ENCODE measurements around the gene MAP2. TPM values are rescaled to one million over a fixed set of nuclear protein-coding genes. Genes with fewer than 3 reads are reported as not detected.

The MAP2 gene
- total RNA-seq, 1 experiment from 2014 or later: 71.1 TPM

GRCh38 chr2:209671020-209671680, 247.3 kb downstream of the MAP2 start:
- H3K27ac ChIP-seq: no peak overlapping the region
- no TSS peak for BruUV-seq (replicated peaks)
- intact Hi-C loops (cut with micrococcal nuclease; ENCODE audit: unreplicated experiment): no loop called here
- H3K4me2 ChIP-seq: no peak overlapping the region
- ChIA-PET CTCF (no interaction called here), POLR2A (ENCODE audit: unreplicated experiment) (no interaction called here)
- H2AFZ ChIP-seq: no peak overlapping the region
- no peak for DNase-seq
- no peaks in the 10 kb centered on the region for H3K36me3 ChIP-seq (ENCODE audit: low read depth)
- no peaks in the 10 kb centered on the region for H3K27me3 ChIP-seq (ENCODE audit: insufficient read depth, low read depth)
- no peaks in the 10 kb centered on the region for H3K9me2 ChIP-seq (ENCODE audit: insufficient read depth)
- no peak for TF ChIP-seq CTCF (conservative IDR thresholded peaks at IDR 0.05)
- no peak for TF ChIP-seq EZH2 (IDR thresholded peaks at IDR 0.05; ENCODE audit: low read depth)
- no peaks in the 10 kb centered on the region for H3K79me2 ChIP-seq (ENCODE audit: low read depth)
- no peaks in the 10 kb centered on the region for H3K4me1 ChIP-seq (replicated peaks; ENCODE audit: insufficient read depth)
- no peak overlapping the region for H3K4me3 ChIP-seq
- no peaks in the 10 kb centered on the region for H4K20me1 ChIP-seq (ENCODE audit: insufficient read depth)
- no peaks in the 10 kb centered on the region for H3F3A ChIP-seq (ENCODE audit: insufficient read depth, low read depth)
- no peaks in the 10 kb centered on the region for H3K9me3 ChIP-seq (ENCODE audit: insufficient read depth, low read depth)

DNA sequence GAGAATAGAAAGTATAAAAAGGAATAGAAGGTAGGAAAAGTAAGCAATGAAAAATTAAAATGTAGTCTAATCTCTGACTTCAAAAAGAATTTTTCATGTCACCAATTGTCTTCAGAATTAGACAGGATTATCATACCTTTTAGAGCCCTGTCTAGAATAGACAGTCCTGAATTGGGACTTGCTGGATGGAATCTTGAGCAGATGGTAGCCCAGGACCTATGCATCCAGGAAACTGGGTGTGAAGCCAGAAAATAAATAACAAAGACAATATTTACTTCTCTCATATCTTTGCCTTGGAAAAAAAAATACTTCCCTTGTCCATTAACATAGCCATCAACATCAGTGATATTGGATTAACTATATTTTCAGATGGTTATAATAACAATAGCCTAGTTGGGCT, 250.0 kb downstream of the MAP2 start:
- intact Hi-C loops (cut with micrococcal nuclease; ENCODE audit: unreplicated experiment): no loop called here
- H3K9me2 ChIP-seq (ENCODE audit: insufficient read depth): no peaks in the 10 kb centered on the region
- no TSS peak for BruUV-seq (replicated peaks)
- no peaks in the 10 kb centered on the region for H3K36me3 ChIP-seq (ENCODE audit: low read depth)
- no peaks in the 10 kb centered on the region for H4K20me1 ChIP-seq (ENCODE audit: insufficient read depth)
- no peaks in the 10 kb centered on the region for H3F3A ChIP-seq (ENCODE audit: insufficient read depth, low read depth)
- no peak overlapping the region for H3K27ac ChIP-seq
- no peak overlapping the region for H3K4me3 ChIP-seq
- POLR2A ChIA-PET (ENCODE audit: unreplicated experiment): no interaction called here
- no peaks in the 10 kb centered on the region for H3K79me2 ChIP-seq (ENCODE audit: low read depth)
- no peaks in the 10 kb centered on the region for H3K27me3 ChIP-seq (ENCODE audit: insufficient read depth, low read depth)
- no peaks in the 10 kb centered on the region for H3K4me1 ChIP-seq (replicated peaks; ENCODE audit: insufficient read depth)
- H3K4me2 ChIP-seq: no peak overlapping the region
- CTCF ChIA-PET: no interaction called here
- no peak overlapping the region for H2AFZ ChIP-seq
- TF ChIP-seq CTCF (conservative IDR thresholded peaks at IDR 0.05) (no peak), EZH2 (IDR thresholded peaks at IDR 0.05; ENCODE audit: low read depth) (no peak)
- no peaks in the 10 kb centered on the region for H3K9me3 ChIP-seq (ENCODE audit: insufficient read depth, low read depth)
- DNase-seq: no peak

DNA sequence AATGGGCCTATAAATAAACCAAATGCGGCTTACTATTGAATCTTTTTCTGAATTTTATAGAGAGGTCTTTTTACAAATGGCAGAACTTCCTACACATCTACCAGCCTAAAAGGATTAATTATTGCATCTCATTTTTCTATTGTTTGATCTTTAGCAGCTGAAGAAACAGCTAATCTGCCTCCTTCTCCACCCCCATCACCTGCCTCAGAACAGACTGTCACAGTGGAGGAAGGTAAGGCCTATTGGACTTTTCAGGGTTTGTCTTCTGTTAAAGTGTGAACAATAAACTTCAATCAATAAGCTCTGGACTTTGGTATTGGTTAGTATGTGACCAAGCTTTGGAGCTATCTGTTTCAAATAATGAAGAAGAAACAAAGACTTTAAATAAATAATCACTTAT, 256.7 kb downstream of the MAP2 start:
- no peak for DNase-seq
- POLR2A ChIA-PET (ENCODE audit: unreplicated experiment): no interaction called here
- Histone ChIP-seq H3K4me1 (replicated peaks; ENCODE audit: insufficient read depth) (no peaks in the 10 kb centered on the region), H2AFZ (no peak overlapping the region), H3K4me2 (no peak overlapping the region), H3K36me3 (ENCODE audit: low read depth) (no peaks in the 10 kb centered on the region), H3K4me3 (no peak overlapping the region), H4K20me1 (ENCODE audit: insufficient read depth) (no peaks in the 10 kb centered on the region), H3K79me2 (ENCODE audit: low read depth) (no peaks in the 10 kb centered on the region), H3K9me3 (ENCODE audit: insufficient read depth, low read depth) (no peaks in the 10 kb centered on the region), H3K27me3 (ENCODE audit: insufficient read depth, low read depth) (no peaks in the 10 kb centered on the region), H3F3A (ENCODE audit: insufficient read depth, low read depth) (no peaks in the 10 kb centered on the region), H3K27ac (no peak overlapping the region), H3K9me2 (ENCODE audit: insufficient read depth) (no peaks in the 10 kb centered on the region)
- BruUV-seq (replicated peaks): no TSS peak
- CTCF ChIA-PET: no interaction called here
- TF ChIP-seq EZH2 (IDR thresholded peaks at IDR 0.05; ENCODE audit: low read depth): no peak
- TF ChIP-seq CTCF (conservative IDR thresholded peaks at IDR 0.05): no peak
- intact Hi-C loops (cut with micrococcal nuclease; ENCODE audit: unreplicated experiment): no loop called here

All from PC-9 (cell line).